ENCODE measurements around the gene BRD1. TPM values are rescaled to one million over a fixed set of nuclear protein-coding genes. Genes with fewer than 3 reads are reported as not detected.

BRD1 gene
- total RNA-seq, 1 experiment from 2014 or later: 31.3 TPM

DNA sequence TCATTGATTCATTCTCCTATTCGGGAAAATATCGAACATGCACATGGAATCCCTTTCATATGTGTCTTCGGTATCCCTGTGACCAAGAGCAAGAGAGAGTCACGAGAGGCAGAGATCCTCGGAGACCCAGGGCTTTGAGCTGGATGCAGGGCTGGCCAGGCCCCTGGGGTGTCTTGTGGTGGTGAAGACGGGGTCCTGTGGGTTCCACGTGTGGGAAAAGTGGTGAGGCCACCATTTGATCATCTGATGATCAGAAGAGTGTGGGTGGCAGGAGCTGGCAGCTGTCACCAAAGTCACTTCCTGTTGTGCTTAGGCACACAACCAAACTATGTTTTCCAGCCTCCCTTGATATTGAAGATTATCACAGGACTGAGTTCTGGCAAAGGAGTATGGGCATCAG, 94.0 kb downstream of the BRD1 start (continued):
- TF ChIP-seq, protein P1, sequence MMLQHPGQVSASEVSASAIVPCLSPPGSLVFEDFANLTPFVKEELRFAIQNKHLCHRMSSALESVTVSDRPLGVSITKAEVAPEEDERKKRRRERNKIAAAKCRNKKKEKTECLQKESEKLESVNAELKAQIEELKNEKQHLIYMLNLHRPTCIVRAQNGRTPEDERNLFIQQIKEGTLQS (IDR thresholded peaks at IDR 0.05): no peak
- no peak for TF ChIP-seq CBX3 (IDR thresholded peaks at IDR 0.05; ENCODE audit: low read depth)
- no peak for TF ChIP-seq SRF (IDR thresholded peaks at IDR 0.05; ENCODE audit: low read depth)
- no peak for TF ChIP-seq POLR2AphosphoS5 (IDR thresholded peaks at IDR 0.05; ENCODE audit: low read depth, low read length)

DNA sequence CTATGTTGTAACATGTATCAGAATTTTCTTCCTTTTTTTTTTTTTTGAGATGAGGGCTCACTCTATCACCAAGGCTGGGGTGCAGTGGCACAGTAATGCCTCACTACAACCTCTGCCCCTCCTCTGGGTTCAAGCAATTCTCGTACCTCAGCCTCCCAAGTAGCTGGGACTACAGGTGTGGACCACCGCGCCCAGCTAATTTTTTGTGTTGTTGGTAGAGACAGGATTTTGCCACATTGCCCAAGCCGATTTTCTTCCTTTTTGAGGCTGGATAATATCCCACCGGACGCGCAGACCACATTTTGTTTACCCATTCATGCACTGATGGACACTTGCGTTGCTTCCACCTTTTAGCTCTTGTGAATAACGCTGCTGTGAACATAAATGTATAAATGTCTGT, 97.0 kb downstream of the BRD1 start:
- ChIA-PET RAD21 (ENCODE audit: low non-redundant PET in 1 of 2, low total read pairs in 2 of 2, uncharacterized antibody in 2 of 2, unreplicated experiment in 2 of 2) (no interaction called here), POLR2A (no interaction called here), CTCF (no interaction called here)
- Histone ChIP-seq H4K20me1 (ENCODE audit: insufficient read depth) (no peaks in the 10 kb centered on the region), H3K4me1 (ENCODE audit: control insufficient read depth in 1 of 2, insufficient read depth in 2 of 2, low read length in 2 of 2) (no peaks in the 10 kb centered on the region), H3K36me3 (ENCODE audit: control insufficient read depth in 1 of 2, insufficient read depth in 2 of 2, low read length in 2 of 2) (no peaks in the 10 kb centered on the region), H3K79me2 (ENCODE audit: insufficient read depth, low read length) (no peaks in the 10 kb centered on the region), H2AFZ (ENCODE audit: low read depth, low read length, poor library complexity, severe bottlenecking) (no peak overlapping the region), H3K27me3 (ENCODE audit: insufficient read depth, low read length) (peaks cover 68% of the 10 kb centered on the region), H3K4me3 (replicated peaks in 1 of 2; ENCODE audit: low read depth in 1 of 2, low read length in 2 of 2) (no peak overlapping the region), H3K9me2 (ENCODE audit: insufficient read depth) (no peaks in the 10 kb centered on the region), H3K4me2 (ENCODE audit: low read length) (no peak overlapping the region), H3K9ac (ENCODE audit: low read length) (no peak overlapping the region), H3K9me3 (ENCODE audit: control insufficient read depth in 1 of 2, insufficient read depth in 1 of 2, low read depth in 1 of 2, low read length in 2 of 2) (no peaks in the 10 kb centered on the region; a peak in 1 of 4 replicates), H3K27ac (ENCODE audit: low read depth, low read length) (no peak overlapping the region)
- intact Hi-C loops (cut with micrococcal nuclease): no loop called here
- TF ChIP-seq, protein P2, sequence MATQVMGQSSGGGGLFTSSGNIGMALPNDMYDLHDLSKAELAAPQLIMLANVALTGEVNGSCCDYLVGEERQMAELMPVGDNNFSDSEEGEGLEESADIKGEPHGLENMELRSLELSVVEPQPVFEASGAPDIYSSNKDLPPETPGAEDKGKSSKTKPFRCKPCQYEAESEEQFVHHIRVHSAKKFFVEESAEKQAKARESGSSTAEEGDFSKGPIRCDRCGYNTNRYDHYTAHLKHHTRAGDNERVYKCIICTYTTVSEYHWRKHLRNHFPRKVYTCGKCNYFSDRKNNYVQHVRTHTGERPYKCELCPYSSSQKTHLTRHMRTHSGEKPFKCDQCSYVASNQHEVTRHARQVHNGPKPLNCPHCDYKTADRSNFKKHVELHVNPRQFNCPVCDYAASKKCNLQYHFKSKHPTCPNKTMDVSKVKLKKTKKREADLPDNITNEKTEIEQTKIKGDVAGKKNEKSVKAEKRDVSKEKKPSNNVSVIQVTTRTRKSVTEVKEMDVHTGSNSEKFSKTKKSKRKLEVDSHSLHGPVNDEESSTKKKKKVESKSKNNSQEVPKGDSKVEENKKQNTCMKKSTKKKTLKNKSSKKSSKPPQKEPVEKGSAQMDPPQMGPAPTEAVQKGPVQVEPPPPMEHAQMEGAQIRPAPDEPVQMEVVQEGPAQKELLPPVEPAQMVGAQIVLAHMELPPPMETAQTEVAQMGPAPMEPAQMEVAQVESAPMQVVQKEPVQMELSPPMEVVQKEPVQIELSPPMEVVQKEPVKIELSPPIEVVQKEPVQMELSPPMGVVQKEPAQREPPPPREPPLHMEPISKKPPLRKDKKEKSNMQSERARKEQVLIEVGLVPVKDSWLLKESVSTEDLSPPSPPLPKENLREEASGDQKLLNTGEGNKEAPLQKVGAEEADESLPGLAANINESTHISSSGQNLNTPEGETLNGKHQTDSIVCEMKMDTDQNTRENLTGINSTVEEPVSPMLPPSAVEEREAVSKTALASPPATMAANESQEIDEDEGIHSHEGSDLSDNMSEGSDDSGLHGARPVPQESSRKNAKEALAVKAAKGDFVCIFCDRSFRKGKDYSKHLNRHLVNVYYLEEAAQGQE (IDR thresholded peaks at IDR 0.05; ENCODE audit: low read depth): no peak
- TF ChIP-seq EZH2phosphoT487 (IDR thresholded peaks at IDR 0.05; ENCODE audit: borderline replicate concordance): no peak
- no peak for TF ChIP-seq SP1 (IDR thresholded peaks at IDR 0.05; ENCODE audit: low read depth)
- no peak for TF ChIP-seq SRF (IDR thresholded peaks at IDR 0.05; ENCODE audit: low read depth)
- no peak for TF ChIP-seq RAD21 (IDR thresholded peaks at IDR 0.05; ENCODE audit: low read depth)
- TF ChIP-seq ELF1 (IDR thresholded peaks at IDR 0.05; ENCODE audit: borderline replicate concordance, low read depth): no peak
- TF ChIP-seq, protein P3, sequence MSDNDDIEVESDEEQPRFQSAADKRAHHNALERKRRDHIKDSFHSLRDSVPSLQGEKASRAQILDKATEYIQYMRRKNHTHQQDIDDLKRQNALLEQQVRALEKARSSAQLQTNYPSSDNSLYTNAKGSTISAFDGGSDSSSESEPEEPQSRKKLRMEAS (IDR thresholded peaks at IDR 0.05): no peak
- TF ChIP-seq CBX3 (IDR thresholded peaks at IDR 0.05; ENCODE audit: low read depth): no peak
- TF ChIP-seq, protein P4, sequence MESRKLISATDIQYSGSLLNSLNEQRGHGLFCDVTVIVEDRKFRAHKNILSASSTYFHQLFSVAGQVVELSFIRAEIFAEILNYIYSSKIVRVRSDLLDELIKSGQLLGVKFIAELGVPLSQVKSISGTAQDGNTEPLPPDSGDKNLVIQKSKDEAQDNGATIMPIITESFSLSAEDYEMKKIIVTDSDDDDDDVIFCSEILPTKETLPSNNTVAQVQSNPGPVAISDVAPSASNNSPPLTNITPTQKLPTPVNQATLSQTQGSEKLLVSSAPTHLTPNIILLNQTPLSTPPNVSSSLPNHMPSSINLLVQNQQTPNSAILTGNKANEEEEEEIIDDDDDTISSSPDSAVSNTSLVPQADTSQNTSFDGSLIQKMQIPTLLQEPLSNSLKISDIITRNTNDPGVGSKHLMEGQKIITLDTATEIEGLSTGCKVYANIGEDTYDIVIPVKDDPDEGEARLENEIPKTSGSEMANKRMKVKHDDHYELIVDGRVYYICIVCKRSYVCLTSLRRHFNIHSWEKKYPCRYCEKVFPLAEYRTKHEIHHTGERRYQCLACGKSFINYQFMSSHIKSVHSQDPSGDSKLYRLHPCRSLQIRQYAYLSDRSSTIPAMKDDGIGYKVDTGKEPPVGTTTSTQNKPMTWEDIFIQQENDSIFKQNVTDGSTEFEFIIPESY (IDR thresholded peaks at IDR 0.05; ENCODE audit: extremely low read depth, insufficient replicate concordance, low read length): no peak
- BruUV-seq (replicated peaks): no TSS peak
- DNase-seq (ENCODE audit: low read depth, low spot score) (no peak), ATAC-seq (no peak)
